Breast epithelium (tissue), 3 donors: Measurements from ENCODE around the gene AIG1.

Experiments used
- CTCF ChIP-seq, 3 donors: fragments of 450-650 bp; IDR thresholded peaks; one replicate each; pipeline ENCODE4 v1.5.1; 2016 to 2017; ENCODE audit warnings: antibody characterized with exemption in 3 of 3, mild to moderate bottlenecking in 3 of 3, moderate library complexity in 3 of 3
- POLR2A ChIP-seq: fragments of 450-650 bp; IDR thresholded peaks from one replicate; pipeline ENCODE4 v1.6.1; 2016; ENCODE audit warnings: antibody characterized with exemption, mild to moderate bottlenecking, moderate library complexity
- POLR2AphosphoS5 ChIP-seq, 3 donors: sonication (generic); formaldehyde crosslinking; IDR thresholded peaks; one replicate each; pipeline ENCODE4 v1.6.1; 2017; ENCODE audit warnings: antibody characterized with exemption in 3 of 3

DNA sequence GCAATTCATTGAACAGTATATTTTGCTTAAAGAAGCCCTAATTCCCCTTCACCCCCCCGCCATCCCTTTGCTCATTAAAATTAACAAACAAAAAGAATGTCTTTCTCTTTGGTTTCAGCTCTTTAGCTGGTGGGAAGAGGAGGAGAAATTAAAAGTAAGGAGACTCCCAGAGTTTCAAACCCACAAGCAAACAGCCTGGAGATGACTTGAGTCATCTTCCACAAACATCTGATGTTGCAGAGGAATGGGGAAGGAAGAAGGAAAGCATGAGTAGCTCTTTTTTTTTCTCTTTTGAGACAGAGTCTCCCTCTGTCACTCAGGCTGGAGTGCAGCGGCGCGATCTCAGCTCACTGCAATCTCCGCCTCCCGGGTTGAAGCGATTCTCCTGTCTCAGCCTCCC, 200.2 kb downstream of the AIG1 start:
- TF ChIP-seq CTCF (IDR thresholded peaks at IDR 0.05) (no peak), POLR2A (no peak), POLR2AphosphoS5 (IDR thresholded peaks at IDR 0.05) (no peak)
